GM21717 (cell line): ENCODE results near the gene FUT7.
A peak's percentile ranks its signal among the peaks of the same experiment; 100 is the strongest.

ENCODE experiments used
- ATAC-seq: cut with Tn5 transposase; IDR thresholded peaks from one replicate; pipeline ENCODE4 v1.9.1; 2021; ENCODE audit warnings: mild to moderate bottlenecking, moderate library complexity; ENCODE audit not compliant: unreplicated experiment

FUT7 gene

DNA sequence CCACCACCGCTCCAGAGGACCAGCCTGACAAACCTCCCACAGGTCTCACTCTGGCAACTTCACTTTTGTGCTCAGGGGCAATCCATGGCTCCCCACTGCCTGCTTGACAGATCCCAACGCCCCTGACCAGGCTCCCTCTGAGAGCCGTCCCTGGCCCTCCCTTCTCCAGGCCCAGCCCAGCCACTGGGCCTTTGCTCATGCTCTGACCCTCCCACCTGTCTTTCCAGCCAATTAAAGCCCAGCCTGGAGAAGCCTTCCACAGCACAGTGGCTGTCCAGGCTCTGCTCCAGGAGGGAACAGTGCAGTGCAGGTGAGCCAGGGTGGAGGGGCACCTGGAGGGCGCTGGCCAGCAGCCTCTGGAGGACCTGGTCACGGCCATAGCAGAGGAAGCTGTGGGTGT lies 18.7 kb upstream of the FUT7 start:
- ATAC-seq = no peak

DNA sequence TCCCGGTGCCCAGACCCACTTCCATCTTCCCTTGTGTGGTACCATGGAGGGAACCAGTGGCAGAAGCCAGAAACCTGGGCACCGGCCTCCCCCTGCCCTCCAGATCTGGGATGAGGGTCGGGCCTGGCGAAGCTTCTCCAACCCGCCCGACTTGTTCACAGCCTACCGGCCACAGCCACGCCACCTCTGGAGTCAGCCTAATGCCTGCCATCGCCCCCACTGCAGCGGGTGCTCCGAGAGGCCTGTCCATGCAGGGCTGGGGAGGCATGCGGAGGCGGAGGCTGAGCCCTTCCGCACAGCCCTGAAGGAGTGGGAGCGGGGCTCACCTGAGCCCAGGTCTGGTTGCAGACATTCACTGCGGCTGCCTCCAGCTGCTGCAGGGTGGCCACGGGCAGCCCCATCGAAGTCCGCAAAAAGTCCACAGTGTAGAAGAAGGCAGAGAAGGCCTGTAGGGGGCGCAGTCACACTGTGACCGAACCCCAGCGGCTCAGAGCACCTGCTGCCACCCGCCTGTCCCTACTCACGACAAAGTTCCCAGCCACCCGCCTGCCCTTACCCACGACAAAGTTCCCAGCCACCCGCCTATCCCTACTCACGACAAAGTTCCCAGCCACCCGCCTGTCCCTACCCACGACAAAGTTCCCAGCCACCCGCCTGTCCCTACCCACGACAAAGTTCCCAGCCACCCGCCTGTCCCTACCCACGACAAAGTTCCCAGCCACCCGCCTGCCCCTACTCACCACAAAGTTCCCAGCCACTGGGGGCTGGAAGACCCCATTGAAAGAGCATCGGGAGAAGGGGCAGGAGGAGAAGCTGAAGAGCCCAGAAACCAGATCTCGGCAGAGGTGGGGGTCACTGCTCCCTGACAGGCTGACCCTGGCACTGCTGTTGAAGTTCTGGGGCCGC lies 17.9 kb upstream of the FUT7 start:
- no peak for ATAC-seq

DNA sequence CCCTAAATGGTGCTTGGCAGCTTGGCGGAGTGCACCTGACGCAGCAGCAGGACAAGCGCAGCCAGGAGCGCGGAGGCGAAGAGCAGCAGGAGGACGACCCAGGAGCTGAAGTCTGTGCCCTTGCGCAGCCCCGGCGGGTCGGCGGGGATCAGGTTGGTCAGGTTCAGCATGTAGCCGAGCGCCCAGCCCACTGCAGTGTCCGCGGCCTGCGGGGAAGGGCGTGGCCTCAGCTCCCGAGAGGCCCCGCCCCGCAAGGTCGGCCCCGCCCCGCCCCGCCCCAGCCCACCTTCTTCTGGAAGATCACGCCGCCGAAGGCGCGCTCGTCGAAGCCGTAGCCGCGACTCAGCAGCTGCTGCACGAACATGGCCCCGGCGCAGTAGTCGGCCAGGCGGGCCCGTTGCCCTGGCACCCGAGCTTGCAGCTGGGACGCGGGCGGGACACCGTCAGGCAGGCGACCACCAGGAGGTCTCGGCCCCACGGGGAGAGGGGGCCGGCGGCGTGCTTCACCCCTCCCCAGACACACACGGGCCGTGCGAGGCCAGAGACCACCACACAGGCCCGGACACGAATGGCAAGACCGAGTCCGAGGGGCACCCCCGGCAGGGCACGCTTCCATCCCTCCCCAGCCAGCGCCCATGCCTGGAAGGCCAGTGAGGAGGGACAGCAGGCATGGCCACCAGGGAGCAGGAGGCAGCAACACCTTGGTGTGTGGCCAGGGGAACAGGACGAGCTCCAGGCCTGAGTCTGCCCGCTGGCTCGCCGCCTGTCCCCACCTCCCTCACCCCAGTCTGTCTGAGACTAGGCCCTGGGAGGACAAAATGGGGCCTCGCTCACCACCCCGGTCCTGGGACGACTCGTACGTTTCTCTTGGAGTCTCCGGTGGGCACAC lies 17.0 kb upstream of the FUT7 start:
- ATAC-seq = no peak

DNA sequence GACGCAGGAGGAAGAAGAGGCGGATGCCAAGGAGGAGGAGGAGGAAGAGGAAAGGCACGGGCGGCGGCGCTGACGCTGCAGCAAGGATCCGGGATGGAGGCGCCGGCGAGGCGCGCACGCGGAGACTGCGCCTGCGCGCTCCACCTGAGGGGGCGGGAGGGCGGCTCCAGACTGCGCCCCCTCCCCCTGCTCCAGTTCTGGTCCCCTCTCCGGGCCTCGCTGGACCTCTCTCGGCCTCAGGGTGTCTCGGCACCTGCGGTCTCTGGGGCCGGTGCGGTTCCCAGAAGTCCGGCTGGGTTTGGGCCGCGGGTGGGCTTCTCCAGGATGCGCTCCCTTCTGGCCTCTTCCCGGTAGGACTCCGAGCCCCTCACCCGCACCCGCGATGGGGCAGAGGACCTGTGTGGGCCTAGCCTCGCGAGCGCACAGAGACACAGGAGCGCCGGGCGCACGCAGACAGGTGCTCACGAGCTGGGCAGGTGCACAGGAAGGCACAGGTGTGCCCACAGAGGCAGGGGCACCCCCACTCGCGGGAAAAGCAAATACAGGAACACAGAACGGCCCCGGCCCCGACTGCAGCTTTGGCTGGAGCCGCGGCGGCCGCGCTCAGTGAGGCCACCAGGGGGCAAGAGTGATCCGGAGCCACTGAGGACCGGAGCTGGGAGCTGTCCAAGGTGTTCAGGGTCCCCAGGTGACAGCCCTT lies 14.3 kb upstream of the FUT7 start, which contains the start of gene NPDC1:
Gene NPDC1, minus strand, starts transcription at position 90 of the 700 bp plus-strand sequence. CDS start 188 bp downstream, outside the sequence.
- no peak for ATAC-seq

DNA sequence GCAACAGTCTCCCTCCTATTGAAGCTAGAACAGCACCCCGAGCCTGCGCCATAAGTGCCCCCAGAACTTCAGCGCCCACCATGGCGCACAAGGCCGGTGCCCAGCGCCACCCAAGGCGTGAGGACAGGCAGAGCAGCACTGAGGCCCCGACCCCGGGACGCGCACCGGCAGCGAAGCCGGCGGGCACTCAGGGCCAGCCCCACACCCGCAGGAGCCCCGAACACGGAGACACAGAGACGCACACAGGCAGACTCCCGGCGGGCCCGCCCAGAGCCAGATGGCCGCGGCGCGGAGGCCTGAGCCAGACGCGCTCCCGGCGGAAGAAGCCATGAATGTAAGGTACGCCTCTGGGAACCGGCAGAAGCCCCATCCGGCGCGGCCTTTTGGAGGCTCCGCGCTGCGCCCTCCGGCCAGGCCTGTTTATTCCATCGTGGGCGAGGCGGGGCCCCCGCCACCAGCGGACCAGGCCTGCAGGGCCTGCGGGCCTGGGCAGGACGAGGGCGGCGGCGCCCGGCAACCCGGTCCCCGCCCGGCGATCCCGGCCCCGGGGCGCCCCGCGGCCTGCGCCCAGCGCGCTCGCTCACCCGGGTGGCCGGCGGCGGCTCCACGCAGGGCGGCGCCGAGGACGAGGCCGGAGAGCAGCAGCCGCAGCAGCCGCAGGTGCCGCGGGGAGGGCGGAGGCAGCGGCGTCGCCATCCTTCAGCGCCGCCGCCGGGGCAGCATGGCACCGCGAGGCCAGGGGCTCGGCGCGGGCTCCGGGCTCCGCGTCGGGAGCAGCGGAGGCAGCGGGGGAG lies 13.6 kb upstream of the FUT7 start:
- no peak for ATAC-seq

DNA sequence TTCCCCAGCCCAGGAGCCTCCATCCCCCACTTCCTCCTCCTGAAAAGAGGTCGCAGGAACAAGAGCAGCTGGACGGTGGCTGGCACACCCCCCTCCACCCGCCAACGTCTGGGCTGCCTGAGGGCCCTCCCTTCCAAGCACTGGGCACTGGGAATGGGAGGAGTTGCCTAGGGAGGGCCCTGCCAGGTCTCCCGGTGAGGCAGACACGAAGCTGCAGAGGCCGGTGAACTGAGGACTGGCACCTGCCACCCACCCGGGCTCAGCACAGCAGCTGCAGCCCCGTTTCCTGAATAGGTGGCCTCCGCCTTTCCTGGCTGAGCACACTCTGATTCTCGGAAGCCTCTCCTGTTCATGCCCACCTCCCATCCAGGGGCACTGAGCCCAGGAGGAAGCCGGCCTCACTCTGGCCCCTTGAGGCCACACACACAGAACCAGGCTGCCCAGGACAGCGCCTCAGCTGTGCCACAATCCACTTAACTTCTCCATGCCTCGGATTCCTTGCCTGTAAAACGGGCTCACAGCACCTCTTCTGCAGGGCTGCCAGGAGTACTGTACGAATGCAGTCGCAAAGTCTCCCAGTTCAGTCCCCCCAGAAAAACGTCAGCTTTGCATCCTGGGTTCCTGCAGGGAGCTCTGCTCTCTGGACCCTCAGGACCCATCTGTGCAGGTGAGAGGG lies 12.8 kb upstream of the FUT7 start:
- no peak for ATAC-seq

DNA sequence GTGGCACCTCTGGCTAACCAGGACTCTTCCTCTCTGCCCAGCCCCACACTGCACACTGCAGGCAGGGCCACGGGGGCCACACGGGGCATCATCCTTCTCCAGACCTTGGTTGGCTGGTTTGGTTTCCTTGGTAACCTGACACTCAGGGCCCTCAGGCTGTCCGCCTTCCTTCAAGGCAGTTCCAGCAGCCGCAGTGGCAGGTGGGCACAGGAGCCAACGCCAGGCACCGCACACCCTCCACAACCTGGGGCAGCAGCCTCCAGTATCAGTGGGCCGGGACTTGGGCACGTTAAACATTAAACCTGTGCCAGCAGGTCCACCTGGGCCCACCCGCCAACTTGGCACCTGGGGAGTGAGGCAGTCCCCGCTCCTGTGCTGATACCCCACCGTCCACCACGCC lies 12.1 kb upstream of the FUT7 start:
- ATAC-seq = no peak

DNA sequence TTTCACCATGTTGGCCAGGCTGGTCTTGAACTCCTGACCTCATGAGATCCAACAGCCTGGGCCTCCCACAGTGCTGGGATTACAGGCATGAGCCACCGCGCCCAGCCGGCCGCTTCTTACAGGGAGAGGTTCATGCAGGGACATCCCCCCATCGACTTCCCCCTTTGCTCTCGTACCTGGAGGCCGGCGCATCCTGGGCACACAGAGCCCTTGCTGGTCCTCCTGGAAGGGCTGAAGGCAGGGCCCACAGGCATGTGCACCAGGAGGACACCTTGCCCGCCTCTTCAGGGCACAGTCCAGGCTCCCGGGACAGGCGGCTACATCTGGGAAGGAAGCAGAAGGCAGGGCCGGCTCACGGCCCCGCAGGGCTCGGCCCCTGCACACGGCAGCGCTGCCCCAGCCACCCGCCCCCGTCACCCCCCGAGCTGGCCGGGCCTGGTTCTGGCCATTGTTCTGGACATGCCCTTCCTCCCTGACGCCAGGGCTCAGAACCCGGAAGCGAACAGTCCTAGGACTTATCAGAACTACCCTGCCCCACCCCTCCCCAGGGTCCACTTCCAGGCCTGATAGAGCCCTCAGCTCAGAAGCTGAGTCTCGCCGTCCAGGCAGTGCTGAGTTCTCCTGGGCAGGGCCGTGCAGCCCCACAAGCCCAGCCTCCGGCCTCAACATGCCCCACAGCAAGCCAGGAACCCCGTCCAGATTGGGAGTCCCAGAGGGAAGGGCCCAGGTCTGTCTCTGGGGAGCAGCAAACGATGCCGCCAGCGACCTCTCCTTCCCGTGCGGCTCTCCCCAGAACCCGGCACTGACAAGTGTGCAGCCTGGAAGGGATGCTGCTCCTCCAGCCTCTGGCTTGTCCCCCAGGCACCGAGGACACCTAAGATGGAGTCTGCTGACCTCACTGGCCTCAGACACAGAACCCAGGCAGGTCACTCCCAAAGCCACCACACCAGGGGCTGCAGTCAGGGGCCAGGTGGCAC lies 11.2 kb upstream of the FUT7 start:
- ATAC-seq = no peak

DNA sequence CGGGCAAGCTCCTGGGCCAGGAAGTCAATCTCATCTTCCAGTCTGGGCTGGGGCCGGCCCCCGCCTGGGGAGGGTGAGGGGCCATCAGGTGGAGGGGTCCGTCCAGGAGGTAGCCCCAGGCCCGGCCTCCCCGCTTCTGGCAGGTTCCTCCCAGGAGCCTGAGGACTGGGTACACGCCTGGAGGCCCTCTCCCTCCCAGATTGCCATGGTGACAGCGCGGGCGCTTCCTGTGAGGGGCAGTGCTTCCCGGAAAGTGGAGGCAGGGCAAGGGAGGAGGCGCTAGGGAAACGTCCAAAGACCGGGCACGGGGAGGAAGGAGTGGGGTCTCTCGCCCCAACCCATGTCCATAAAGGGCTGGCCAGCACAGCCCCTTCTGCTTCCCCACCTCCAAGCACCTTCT lies 9.2 kb upstream of the FUT7 start:
- ATAC-seq = no peak

DNA sequence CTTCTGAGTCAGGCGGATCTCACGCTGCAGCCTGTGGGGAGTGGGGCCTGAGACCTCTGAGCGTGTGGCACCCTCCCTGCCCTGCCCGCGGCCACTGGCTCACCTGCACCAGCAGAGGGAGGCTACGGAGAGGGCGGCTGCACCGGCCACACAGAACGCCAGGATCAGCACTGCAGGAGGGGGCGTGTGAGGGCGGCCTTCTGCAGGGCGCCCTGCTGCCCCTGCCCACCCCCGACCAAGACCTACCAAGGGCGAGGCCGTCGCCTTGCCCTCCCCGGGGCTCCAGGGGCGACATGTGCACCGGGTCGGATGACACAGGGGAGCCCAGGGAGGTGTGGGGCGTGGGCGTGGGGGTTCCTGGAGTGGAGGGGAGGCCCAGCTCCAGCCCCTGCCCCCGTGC lies 8.7 kb upstream of the FUT7 start:
- ATAC-seq = no peak

DNA sequence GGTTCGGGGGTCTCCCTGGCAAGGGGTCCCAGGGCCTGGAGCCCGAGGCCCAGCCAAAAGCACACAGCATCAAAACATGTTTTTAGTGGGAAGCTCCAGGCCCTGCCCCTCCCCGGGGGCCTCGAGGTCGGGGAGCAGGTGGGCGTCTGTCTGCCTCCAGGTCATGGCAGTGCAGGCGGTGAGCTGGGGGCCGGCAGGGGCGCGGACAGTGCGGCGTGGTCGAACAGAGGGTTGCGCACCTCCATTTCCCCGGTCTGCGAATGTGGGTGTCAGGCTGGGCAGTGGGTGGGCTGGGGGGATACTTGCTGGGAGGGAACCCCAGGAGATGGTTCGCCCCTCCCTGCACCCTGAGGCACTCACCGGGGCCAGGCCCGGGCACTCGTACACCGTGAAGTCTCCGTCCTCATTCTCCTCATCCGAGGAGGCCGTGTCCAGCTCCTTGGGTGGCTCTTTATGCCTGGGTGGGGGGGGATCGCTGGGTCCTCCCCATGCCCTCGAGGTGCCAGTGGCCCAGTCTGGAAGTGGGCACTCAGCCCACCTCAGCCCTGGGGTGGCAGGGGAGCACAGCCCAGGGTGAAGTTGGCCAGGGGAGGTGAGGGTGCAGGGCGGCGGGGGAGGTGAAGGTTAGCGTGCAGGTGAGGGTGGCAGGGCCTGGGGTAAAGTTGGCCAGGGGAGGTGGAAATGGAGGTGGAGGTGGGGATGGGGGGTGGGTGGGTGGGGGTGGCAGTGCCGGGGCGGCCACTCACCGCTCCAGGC lies 7.9 kb upstream of the FUT7 start:
- ATAC-seq = no peak

DNA sequence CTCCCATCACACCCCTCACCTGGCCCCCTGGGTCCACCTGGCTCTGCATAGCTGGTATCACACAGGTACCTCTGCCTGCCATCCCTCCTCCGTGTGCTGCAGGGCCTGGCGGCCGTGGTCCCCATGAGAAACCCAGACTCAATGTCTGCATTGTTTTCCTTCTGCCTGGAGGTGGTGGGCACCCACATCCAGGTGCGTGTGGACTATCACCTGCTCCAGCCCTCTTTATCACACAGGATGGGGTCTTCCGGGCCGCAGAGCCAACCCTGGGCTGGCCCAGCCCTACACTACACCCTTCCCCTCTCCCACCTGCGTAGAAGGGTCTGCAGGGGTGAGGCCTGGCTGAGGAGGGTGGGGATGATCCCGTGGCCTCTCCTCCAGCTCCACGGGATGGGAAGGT lies 7.0 kb upstream of the FUT7 start:
- ATAC-seq = no peak

DNA sequence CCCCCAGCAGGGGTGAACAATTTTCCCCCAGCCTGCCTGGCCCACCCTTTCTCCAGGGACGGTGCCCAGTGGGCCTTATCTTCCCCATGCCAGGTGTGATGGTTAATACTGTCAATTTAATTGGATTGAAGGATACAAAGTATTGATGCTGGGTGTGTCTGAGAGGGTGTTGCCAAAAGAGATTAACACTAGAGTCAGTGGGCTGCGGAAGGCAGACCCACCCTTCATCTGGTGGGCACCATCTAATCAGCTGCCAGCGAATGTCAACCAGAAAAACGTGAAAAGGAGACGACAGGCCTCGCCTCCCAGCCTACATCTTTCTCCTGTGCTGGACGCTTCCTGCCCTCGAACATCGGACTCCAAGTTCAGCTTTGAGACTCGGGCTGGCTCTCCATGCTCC lies 5.6 kb upstream of the FUT7 start:
- no peak for ATAC-seq

DNA sequence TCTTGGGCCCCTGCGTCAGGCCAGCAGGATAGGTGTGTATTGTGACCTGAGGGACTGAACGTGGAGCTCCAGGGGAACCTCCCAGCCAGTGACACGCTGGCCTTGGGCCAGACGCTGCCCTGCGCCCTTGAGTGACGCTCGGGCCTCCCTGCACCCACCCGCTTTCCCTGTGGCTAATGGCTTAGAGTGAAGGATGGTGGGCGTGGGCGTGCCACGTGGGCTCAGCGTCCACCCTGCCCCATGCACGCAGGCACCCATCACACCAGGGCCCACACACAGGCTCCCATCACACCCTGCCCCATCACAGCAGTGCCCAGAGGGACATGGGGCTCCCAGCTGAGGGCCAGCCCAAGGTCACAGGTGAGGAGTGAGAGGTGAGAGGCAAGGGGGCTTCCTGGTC lies 5.1 kb upstream of the FUT7 start:
- no peak for ATAC-seq

DNA sequence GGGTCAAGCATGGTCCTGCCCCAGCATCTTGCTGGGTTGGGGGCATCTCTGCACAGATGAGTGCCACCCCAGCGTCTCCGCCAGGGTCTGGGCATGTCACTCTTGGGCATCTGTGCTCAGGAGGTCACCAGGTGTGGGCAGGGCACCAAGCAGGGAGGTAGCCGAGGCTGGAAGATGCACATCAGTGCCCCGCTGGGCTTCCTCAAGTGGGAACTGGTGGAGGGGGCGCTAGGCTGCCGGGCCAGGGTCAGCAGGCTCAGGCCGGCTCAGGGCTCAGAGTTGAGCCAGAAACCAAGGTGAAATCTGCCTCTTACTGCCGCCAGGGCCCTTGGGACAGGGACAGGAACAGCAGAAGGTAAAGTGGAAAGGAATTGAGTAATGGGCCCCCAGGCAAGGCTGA lies 4.0 kb upstream of the FUT7 start:
- ATAC-seq = no peak

DNA sequence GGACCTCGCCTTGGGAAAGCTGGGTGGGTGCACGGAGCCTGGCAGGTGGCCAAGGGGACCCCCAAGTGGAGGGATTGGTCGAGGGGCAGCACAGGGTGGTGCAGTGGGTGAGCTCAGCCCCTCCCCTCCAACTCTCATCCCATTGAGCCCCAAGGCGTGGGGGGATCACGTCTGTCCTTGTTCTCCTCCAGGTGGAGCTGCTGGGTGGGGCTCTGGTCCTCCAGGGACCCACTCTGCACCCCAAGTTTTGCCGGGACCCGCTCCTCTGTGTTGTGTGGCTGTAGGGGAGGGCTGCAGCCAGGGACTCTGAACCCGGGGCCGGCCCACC lies 3.6 kb upstream of the FUT7 start:
- no peak for ATAC-seq

DNA sequence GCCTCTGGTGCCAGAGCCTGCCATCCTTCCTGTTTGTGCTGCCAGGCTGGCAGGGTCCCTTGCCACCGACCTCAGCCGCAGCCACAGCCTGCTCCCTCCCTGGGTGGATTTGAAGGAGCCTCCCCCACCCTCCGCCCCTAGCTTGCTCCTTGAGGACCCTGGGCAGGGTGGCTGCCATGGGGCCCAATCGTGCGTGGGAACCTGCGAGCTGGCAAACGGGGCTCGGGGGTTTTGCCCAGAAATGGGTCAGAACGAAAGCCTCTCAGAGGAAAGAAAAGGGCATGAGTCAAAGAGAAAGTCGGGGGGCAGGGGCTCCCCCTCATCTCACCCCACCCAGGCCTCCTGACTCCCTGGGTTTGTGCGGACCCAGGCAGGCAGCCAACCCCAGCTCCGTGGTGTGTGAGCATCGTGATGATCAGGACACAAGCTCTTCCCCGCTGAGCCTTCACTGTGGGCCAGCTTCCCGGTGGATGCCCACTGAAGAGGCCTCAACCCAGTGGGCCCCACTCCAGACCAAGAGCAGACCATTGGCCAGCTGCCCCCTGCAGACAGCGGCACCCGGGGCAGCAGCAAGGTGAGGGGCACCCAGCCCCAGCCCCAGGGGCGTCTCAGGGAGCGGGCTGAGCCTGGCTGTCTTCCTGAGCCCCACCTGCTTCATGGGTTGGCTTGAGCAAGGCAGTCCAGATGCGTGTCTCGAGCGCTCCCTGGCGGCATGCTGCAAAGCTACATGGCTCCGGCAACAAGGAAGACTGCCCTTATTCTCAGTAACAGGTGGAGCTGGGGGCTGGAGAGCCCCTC lies 3.0 kb upstream of the FUT7 start:
- ATAC-seq = peak; percentile 54
